HepG2 (cell line): ENCODE measurements around the gene ITLN1. TPM values are rescaled to one million over a fixed set of nuclear protein-coding genes. Genes with fewer than 3 reads are reported as not detected.

Experiments used
- ATAC-seq: fragments of 200-7000 bp; cut with Tn5 transposase; 3 replicates; pipeline ENCODE4 v1.9.1; 2020; ENCODE audit warnings: mild to moderate bottlenecking, moderate library complexity
- BruUV-seq: library from RNA; stranded (reverse); fragments of 400-500 nt; replicated peaks from 2 replicates; lab custom pipeline; 2021; lab: Mats Ljungman, UMichigan
- CTCF ChIA-PET: fragments of 300-600 bp; formaldehyde crosslinking; extraction: SDS; loops from one replicate; lab custom pipeline; 2021; ENCODE audit warnings: low total read pairs, inconsistent platforms, low intra/inter-chr PET ratio; lab: Yijun Ruan, JAX
- POLR2A ChIA-PET: fragments of 350-600 bp; sonication (Branson Sonifier 250); formaldehyde crosslinking; loops from one replicate; lab custom pipeline; 2020; ENCODE audit warnings: antibody characterized with exemption, inconsistent platforms; lab: Yijun Ruan, JAX
- DNase-seq: peaks from one replicate; pipeline ENCODE4 v3.0.0-alpha.2; 2015; ENCODE audit warnings: low spot score
- FAIRE-seq: peaks from 3 replicates; lab custom pipeline; 2011; peaks lifted over from hg19 to GRCh38; lab: Jason Lieb, UNC
- H2AFZ ChIP-seq: one replicate; pipeline ENCODE4 v1.6.1; 2011; ENCODE audit warnings: low read length, inconsistent platforms
- H3K27ac ChIP-seq: fragments of 300-600 bp; 3 replicates; pipeline ENCODE4 v1.8.0; 2011; ENCODE audit warnings: mixed run types, mild to moderate bottlenecking, mixed read lengths, low read length, inconsistent platforms; ENCODE audit not compliant: insufficient read depth; ENCODE audit errors: extremely low read length
- H3K27me3 ChIP-seq, 2 experiments: fragments of 200-600 bp in 1 of 2; 2 replicates in 1 of 2; 3 replicates in 1 of 2; pipeline versions ENCODE4 v1.6.0 to v1.8.0; 2011; ENCODE audit warnings: low read length in 2 of 2, mild to moderate bottlenecking in 2 of 2, moderate library complexity in 2 of 2, inconsistent platforms in 1 of 2; ENCODE audit not compliant: insufficient read depth in 2 of 2, control insufficient read depth in 1 of 2
- H3K36me3 ChIP-seq, 2 experiments: fragments of 200-600 bp in 1 of 2; replicated peaks in 1 of 2; 2 replicates in 1 of 2; 3 replicates in 1 of 2; pipeline versions ENCODE4 v1.5.1 to v1.8.0; 2011; ENCODE audit warnings: low read length in 2 of 2, inconsistent platforms in 1 of 2; ENCODE audit not compliant: insufficient read depth in 2 of 2, control insufficient read depth in 1 of 2
- H3K4me1 ChIP-seq: 2 replicates; pipeline ENCODE4 v1.5.1; 2012; ENCODE audit warnings: low read length, inconsistent platforms; ENCODE audit not compliant: insufficient read depth
- H3K4me2 ChIP-seq: 2 replicates; pipeline ENCODE4 v1.6.0; 2011; ENCODE audit warnings: low read depth, low read length, inconsistent platforms
- H3K4me3 ChIP-seq, 3 experiments: fragments of 200-600 bp in 1 of 3; sonication (generic), shearing (Covaris generic) in 1 of 3; replicated peaks in 1 of 3; 2 replicates each; pipeline ENCODE4 v1.5.1; 2011 to 2016; ENCODE audit warnings: low read length in 3 of 3, inconsistent platforms in 2 of 3, low read depth in 2 of 3, mild to moderate bottlenecking in 2 of 3, control low read depth in 1 of 3, mixed read lengths in 1 of 3; ENCODE audit not compliant: insufficient read depth in 1 of 3
- H3K79me2 ChIP-seq: one replicate; pipeline ENCODE4 v1.6.1; 2011; ENCODE audit warnings: low read length, inconsistent platforms; ENCODE audit not compliant: insufficient read depth
- H3K9ac ChIP-seq: 2 replicates; pipeline ENCODE4 v1.6.0; 2011; ENCODE audit warnings: mild to moderate bottlenecking, low read depth, low read length, inconsistent platforms; ENCODE audit not compliant: insufficient read depth
- H3K9me3 ChIP-seq: 2 replicates; pipeline ENCODE4 v1.5.1; 2012; ENCODE audit warnings: mild to moderate bottlenecking, low read length
- H4K20me1 ChIP-seq: 2 replicates; pipeline ENCODE4 v1.6.0; 2011; ENCODE audit warnings: inconsistent platforms, mild to moderate bottlenecking, low read length, moderate library complexity; ENCODE audit not compliant: insufficient read depth
- CEBPB ChIP-seq: IDR thresholded peaks from 2 replicates; pipeline ENCODE4 v1.6.1; 2011; ENCODE audit warnings: low read depth, low read length, improper control_type of control experiment, borderline replicate concordance
- CREM ChIP-seq, 2 experiments: sonication (generic) in 1 of 2; formaldehyde crosslinking in 1 of 2; IDR thresholded peaks; 2 replicates each; pipeline versions ENCODE4 v1.4.0 to v1.6.1; 2016 to 2020; ENCODE audit warnings: antibody characterized with exemption in 1 of 2, mild to moderate bottlenecking in 1 of 2, missing genetic modification reagents in 1 of 2
- EED ChIP-seq: sonication (generic); formaldehyde crosslinking; IDR thresholded peaks from 2 replicates; pipeline ENCODE4 v1.5.0; 2020; ENCODE audit warnings: mild to moderate bottlenecking, missing genetic modification reagents
- NFIC ChIP-seq: IDR thresholded peaks from 2 replicates; pipeline ENCODE4 v1.6.1; 2012; ENCODE audit warnings: mild to moderate bottlenecking, low read length, inconsistent platforms
- NFYC ChIP-seq: IDR thresholded peaks from 2 replicates; pipeline ENCODE4 v1.6.1; 2016; ENCODE audit warnings: missing genetic modification reagents, missing compliant biosample characterization
- PTBP1 ChIP-seq: fragments of 200-400 bp; formaldehyde crosslinking; IDR thresholded peaks from 2 replicates; pipeline ENCODE4 v1.6.1; 2018; ENCODE audit warnings: low read length, low read depth; ENCODE audit not compliant: poor library complexity, severe bottlenecking
- RARG ChIP-seq: sonication (generic); formaldehyde crosslinking; IDR thresholded peaks from 2 replicates; pipeline ENCODE4 v1.4.0; 2020; ENCODE audit warnings: low read depth, mild to moderate bottlenecking, missing genetic modification reagents
- SNAPC5 ChIP-seq: sonication (generic); formaldehyde crosslinking; IDR thresholded peaks from 2 replicates; pipeline ENCODE4 v1.8.1; 2023; ENCODE audit warnings: mild to moderate bottlenecking, missing genetic modification reagents, borderline replicate concordance
- SRSF4 ChIP-seq: fragments of 200-400 bp; formaldehyde crosslinking; IDR thresholded peaks from one replicate; pipeline ENCODE4 v1.6.1; 2018; ENCODE audit warnings: mild to moderate bottlenecking, low read depth, low read length, moderate library complexity; ENCODE audit not compliant: poor library complexity, severe bottlenecking
- SRSF9 ChIP-seq: fragments of 200-400 bp; formaldehyde crosslinking; IDR thresholded peaks from 2 replicates; pipeline ENCODE4 v1.6.1; 2018; ENCODE audit warnings: borderline replicate concordance, mild to moderate bottlenecking, low read depth, low read length; ENCODE audit not compliant: insufficient read depth, poor library complexity, severe bottlenecking
- THRA ChIP-seq: sonication (generic); formaldehyde crosslinking; IDR thresholded peaks from 2 replicates; pipeline ENCODE4 v1.4.0; 2020; ENCODE audit warnings: missing genetic modification reagents, borderline replicate concordance
- ZBTB7A ChIP-seq: sonication (generic); formaldehyde crosslinking; IDR thresholded peaks from 2 replicates; pipeline ENCODE4 v1.8.0; 2022; ENCODE audit warnings: mild to moderate bottlenecking, missing genetic modification reagents
- ZBTB7B ChIP-seq: sonication (generic); formaldehyde crosslinking; IDR thresholded peaks from 2 replicates; pipeline ENCODE4 v1.4.0; 2020; ENCODE audit warnings: missing genetic modification reagents
- ZNF530 ChIP-seq: sonication (generic); formaldehyde crosslinking; IDR thresholded peaks from 2 replicates; pipeline ENCODE4 v1.5.0; 2020; ENCODE audit warnings: low read depth, mild to moderate bottlenecking, missing genetic modification reagents
- ZNF552 ChIP-seq: sonication (generic); formaldehyde crosslinking; IDR thresholded peaks from 2 replicates; pipeline ENCODE4 v1.9.0; 2022; ENCODE audit warnings: missing genetic modification reagents, mild to moderate bottlenecking, borderline replicate concordance
- ZNF576 ChIP-seq: sonication (generic); formaldehyde crosslinking; IDR thresholded peaks from 2 replicates; pipeline ENCODE4 v1.4.0; 2020; ENCODE audit warnings: mild to moderate bottlenecking, missing genetic modification reagents
- ZSCAN20 ChIP-seq: sonication (generic); formaldehyde crosslinking; IDR thresholded peaks from 2 replicates; pipeline ENCODE4 v1.4.0; 2020; ENCODE audit warnings: missing genetic modification reagents, mild to moderate bottlenecking, borderline replicate concordance
- ZSCAN29 ChIP-seq: sonication (generic); formaldehyde crosslinking; conservative IDR thresholded peaks from 2 replicates; pipeline ENCODE4 v1.4.0; 2020; ENCODE audit warnings: mild to moderate bottlenecking, missing genetic modification reagents
- WGBS: methylation state at CpG from one replicate; pipeline ENCODE4 v1.1.6; 2017; ENCODE audit warnings: low lambda C conversion rate; 5-methylcytosine and 5-hydroxymethylcytosine counted together
- in situ Hi-C: cut with HindIII; loops from 2 replicates; pipeline ENCODE4 v1.10.0; 2017; ENCODE audit warnings: low pct_unique_long_range_greater_than_20kb; ENCODE audit not compliant: extremely low pct_ligation_motif_present
- intact Hi-C: fragments of 100-400 bp; cut with micrococcal nuclease; formaldehyde crosslinking; loops from one replicate; pipeline ENCODE4 v1.10.0; 2022; ENCODE audit not compliant: unreplicated experiment
- polyA plus RNA-seq, 8 experiments: library from polyadenylated mRNA; depleted of rRNA in 3 of 8; stranded (reverse) in 7 of 8; unstranded in 1 of 8; fragments of >200 nt; fragmentation: Illumina TruSeq in 4 of 8; extraction: Trizol in 4 of 8; gene quantifications; 2 replicates each; pipeline versions ENCODE4 v1.2.1 to v1.2.3, GENCODE V29; 2011 to 2016; ENCODE audit warnings: low read depth in 4 of 8, missing spikeins in 1 of 8, mixed read lengths in 1 of 8; ENCODE audit not compliant: insufficient read depth in 1 of 8
- total RNA-seq, 5 experiments: library from RNA; depleted of rRNA; stranded (reverse); fragments of >200 nt; fragmentation: Illumina TruSeq; extraction: Trizol; gene quantifications; 2 replicates each; pipeline ENCODE4 v1.2.3, GENCODE V29; 2016; ENCODE audit warnings: low read depth in 1 of 5

The ITLN1 gene
- total and polyA plus RNA-seq, 2 of the 13 experiments (the other 11 are each of a cell fraction or from before 2014, with no cell fraction given) = not detected

GRCh38 chr1:160827418-160827817 lies 57.6 kb downstream of the ITLN1 start:
- no peak for FAIRE-seq
- Histone ChIP-seq H3K79me2 (no peaks in the 10 kb centered on the region), H2AFZ (no peak overlapping the region), H3K4me3 (no peak overlapping the region)
- no TSS peak for BruUV-seq
- CTCF ChIA-PET = no interaction called here
- peak; percentile 72 for TF ChIP-seq CEBPB
- no peak for TF ChIP-seq NFYC
- no peak for TF ChIP-seq SNAPC5 (CRISPR knock-in tag)
- TF ChIP-seq ZNF576 (CRISPR knock-in tag) = no peak
- no peak for TF ChIP-seq ZBTB7A (CRISPR knock-in tag)
- no peak for TF ChIP-seq CREM (IDR thresholded peaks at IDR 0.05)
- TF ChIP-seq CREM (CRISPR knock-in tag; IDR thresholded peaks at IDR 0.05) = no peak
- TF ChIP-seq, all 625 proteins: peak for 1
- POLR2A ChIA-PET = no interaction called here
- DNase-seq (no peak), ATAC-seq (no peak)
- no peak overlapping the region for H3K9ac ChIP-seq
- no peak overlapping the region for H3K4me2 ChIP-seq
- WGBS = 47% methylated on average over 2 of the region's 2 CpGs
- no peaks in the 10 kb centered on the region for H3K27me3 ChIP-seq
- in situ Hi-C loops (no loop called here), intact Hi-C loops (no loop called here)
- H3K4me1 ChIP-seq = no peaks in the 10 kb centered on the region
- H3K9me3 ChIP-seq = no peaks in the 10 kb centered on the region
- H3K27ac ChIP-seq = no peak overlapping the region
- H3K36me3 ChIP-seq = no peaks in the 10 kb centered on the region
- no peaks in the 10 kb centered on the region for H4K20me1 ChIP-seq

- Histone ChIP-seq H3K27ac (no peak overlapping the region), H3K27me3 (no peaks in the 10 kb centered on the region), H3K4me1 (no peaks in the 10 kb centered on the region), H3K4me2 (no peak overlapping the region), H3K9ac (no peak overlapping the region), H2AFZ (no peak overlapping the region), H3K9me3 (no peaks in the 10 kb centered on the region), H4K20me1 (no peaks in the 10 kb centered on the region), H3K79me2 (no peaks in the 10 kb centered on the region), H3K4me3 (no peak overlapping the region), H3K36me3 (no peaks in the 10 kb centered on the region)
- ATAC-seq (no peak), DNase-seq (no peak), FAIRE-seq (no peak)
- BruUV-seq = no TSS peak
- POLR2A ChIA-PET = no interaction called here
- in situ Hi-C loops = no loop called here
- intact Hi-C loops = no loop called here
- CTCF ChIA-PET = no interaction called here
- WGBS = no CpG with 5 or more reads among the region's 1 CpG
- no peak for TF ChIP-seq SRSF9
- TF ChIP-seq THRA = no peak
- no peak for TF ChIP-seq NFIC
- TF ChIP-seq ZNF552 (CRISPR knock-in tag) = no peak
- no peak for TF ChIP-seq ZBTB7B
- TF ChIP-seq EED = no peak
- no peak for TF ChIP-seq SRSF4
- TF ChIP-seq ZNF530 (CRISPR knock-in tag) = no peak
- TF ChIP-seq ZSCAN20 (CRISPR knock-in tag) = no peak
- TF ChIP-seq PTBP1 = no peak
- TF ChIP-seq ZSCAN29 (CRISPR knock-in tag) = no peak
- no peak for TF ChIP-seq SNAPC5 (CRISPR knock-in tag)
- no peak for TF ChIP-seq RARG
These were observed 58.4 kb downstream of the ITLN1 start for GRCh38 chr1:160826546-160826945.
